Coronary artery (tissue), 2 donors: ENCODE results near the gene CHRD.

ENCODE experiments used
- DNase-seq: peaks from one replicate; pipeline ENCODE4 v3.0.0-alpha.2; 2017; ENCODE audit warnings: low spot score
- H3K27ac ChIP-seq, 2 donors: fragments of 200-600 bp; sonication (generic); one replicate each; pipeline ENCODE4 v1.5.1; 2016 to 2019
- H3K4me3 ChIP-seq: fragments of 200-600 bp; sonication (generic); 2 replicates; pipeline ENCODE4 v1.5.1; 2016; ENCODE audit warnings: mild to moderate bottlenecking, moderate library complexity
- TF ChIP-seq, protein P1 (sequence below): fragments of 200-600 bp; sonication (generic); IDR thresholded peaks from one replicate; pipeline ENCODE4 v1.5.1; 2019; ENCODE audit warnings: antibody characterized with exemption

The CHRD gene

DNA sequence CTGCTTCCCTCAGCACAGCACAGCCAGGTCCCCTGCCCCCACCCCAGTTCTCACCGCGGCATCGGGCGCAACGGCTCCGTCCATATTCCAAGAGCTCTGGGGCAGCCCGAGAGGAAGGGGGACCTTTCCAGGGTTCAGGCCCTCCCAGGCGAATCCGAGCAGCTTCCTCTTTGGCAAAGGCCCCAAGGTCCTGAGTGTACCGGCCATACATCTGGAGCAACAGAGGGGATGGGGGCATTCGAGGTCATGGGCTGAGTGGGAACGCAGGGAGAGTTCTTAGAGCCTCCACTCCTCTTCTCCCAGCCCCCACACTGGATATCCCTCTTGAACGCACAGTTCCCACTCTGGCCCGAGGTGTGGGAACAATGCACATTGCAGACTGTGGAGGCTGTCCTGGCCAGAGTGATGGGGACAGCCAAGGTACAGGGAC lies 20.9 kb upstream of the CHRD start:
- Histone ChIP-seq H3K4me3 (no peak overlapping the region), H3K27ac (no peak overlapping the region)
- TF ChIP-seq, protein P1, sequence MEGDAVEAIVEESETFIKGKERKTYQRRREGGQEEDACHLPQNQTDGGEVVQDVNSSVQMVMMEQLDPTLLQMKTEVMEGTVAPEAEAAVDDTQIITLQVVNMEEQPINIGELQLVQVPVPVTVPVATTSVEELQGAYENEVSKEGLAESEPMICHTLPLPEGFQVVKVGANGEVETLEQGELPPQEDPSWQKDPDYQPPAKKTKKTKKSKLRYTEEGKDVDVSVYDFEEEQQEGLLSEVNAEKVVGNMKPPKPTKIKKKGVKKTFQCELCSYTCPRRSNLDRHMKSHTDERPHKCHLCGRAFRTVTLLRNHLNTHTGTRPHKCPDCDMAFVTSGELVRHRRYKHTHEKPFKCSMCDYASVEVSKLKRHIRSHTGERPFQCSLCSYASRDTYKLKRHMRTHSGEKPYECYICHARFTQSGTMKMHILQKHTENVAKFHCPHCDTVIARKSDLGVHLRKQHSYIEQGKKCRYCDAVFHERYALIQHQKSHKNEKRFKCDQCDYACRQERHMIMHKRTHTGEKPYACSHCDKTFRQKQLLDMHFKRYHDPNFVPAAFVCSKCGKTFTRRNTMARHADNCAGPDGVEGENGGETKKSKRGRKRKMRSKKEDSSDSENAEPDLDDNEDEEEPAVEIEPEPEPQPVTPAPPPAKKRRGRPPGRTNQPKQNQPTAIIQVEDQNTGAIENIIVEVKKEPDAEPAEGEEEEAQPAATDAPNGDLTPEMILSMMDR, result no peak
- DNase-seq, result no peak

DNA sequence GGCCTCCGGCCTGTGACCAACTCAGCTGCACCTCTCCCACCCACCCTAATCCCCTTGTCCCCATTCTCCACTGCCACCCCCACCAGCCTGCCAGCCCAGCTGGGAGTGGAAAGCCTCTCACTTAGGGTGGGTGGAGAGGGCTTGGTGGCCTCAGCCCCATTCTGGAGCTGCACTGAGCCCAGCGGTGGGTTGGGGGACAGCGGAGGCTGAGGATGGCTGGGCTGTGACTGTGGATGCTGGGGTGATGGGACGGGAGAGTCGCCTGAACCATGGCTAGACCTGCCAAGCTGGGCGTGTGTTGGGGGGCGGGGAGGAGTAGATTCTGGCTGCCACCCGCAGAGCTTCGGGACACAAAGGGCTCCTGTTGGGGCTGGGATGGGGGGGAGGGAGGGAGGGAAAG lies 20.2 kb upstream of the CHRD start:
- TF ChIP-seq, protein P1, result no peak
- no peak overlapping the region for H3K27ac ChIP-seq
- no peak overlapping the region for H3K4me3 ChIP-seq
- no peak for DNase-seq

DNA sequence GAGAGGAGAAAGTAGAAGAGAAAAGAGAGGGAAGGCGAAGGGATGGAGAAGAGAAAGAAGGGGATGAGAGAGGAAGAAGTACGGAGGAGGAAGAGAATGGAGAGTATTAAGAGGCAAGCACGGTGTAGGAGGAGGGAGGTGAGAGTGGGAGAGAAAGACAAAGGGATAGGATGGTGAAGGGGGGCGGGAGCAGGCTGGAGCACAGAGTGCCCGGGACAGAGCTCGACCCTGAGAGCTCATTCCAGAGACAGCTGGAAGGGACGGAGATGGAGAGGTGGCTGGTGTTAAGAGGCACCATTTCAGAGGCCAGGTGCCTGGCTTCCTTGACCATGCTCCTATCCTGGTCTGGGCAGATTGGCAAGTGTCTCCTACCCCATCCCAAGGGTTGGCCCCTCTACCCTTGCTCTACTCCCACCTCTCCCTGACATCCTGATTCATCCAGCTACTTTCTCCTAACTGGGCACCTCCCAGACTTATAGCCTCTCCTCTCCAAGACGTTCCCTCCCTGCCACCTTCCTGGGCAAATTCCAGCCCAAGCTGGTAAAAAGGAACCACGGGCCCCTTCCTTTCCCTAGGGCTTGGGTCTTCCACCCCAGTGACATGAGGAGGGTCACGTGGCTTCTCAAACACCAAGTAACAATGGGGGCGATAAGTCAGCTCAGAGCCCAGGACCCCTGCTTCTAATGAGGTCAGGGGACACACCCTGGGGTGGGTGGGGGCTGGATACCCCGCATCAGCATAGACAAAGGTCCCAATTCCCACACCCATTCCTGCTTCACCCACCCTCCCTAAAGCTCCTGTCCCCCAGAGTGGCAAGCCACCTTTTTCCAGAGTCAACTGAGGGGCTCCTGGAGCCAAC lies 19.6 kb upstream of the CHRD start:
- Histone ChIP-seq H3K27ac (no peak overlapping the region), H3K4me3 (peak overlapping the region; percentile 77)
- no peak for DNase-seq
- TF ChIP-seq, protein P1, result no peak

DNA sequence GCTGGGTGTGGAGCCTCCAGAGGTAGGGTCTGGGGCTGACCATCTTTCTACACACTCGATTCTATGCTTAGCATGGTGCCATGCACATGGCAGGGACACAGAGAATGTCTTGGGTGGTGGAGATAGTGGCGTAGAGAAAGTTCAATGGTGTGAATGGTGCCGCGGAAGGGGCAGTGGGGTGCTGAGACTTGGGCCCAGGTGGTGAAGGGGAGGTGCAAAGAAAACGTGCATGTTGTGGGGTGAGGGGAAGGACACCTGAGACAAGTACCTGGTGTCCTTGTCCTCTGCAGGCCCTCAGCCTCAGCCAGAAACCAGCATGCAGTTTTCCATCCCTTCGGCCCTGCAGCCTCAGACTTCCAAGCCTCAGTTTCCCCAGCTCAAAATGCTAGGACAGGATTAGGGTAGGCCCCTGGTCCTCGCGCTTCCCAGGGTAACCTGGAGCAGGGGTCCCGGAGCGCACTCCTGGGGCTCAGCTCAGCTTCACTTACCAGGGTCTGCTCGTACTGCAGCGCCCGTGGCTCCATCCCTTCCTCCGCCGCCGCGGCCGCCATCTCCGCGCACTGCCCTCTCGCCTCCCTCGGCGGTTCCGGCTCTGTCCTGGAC lies 18.8 kb upstream of the CHRD start:
- peak overlapping the region; percentile 77 for H3K4me3 ChIP-seq
- DNase-seq, result no peak
- H3K27ac ChIP-seq, result peak overlapping the region; percentile 92 to 100
- TF ChIP-seq, protein P1, result no peak

DNA sequence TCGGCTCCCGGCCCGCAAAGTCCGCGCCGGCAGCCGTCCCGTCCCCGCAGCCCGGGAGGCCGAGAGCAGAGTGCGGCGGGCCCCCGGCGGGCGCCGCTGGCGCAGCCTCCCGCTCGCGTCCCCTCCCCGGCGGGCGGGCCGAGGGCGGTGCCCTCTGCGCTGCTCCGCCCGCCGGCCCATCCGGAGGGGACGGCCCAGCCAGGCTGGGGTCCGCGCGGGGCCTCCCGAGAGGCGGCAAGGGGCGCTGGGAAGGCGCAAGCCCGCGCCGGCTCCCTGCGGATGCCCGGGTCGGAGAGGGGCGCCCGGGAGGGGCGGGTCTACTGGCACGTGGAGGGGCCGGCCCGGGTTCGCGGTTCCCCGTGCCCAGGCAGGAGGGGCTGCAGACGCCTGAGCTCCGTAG lies 18.3 kb upstream of the CHRD start, which contains the start of the genes CLCN2 and POLR2H:
CLCN2 (minus strand) TSS at position 74 of the 400 bp plus-strand sequence. CDS start 126 bp downstream, outside the sequence.
POLR2H (plus strand) TSS at position 179 of the 400 bp plus-strand sequence. CDS start 1,783 bp downstream, outside the sequence.
- no peak for DNase-seq

DNA sequence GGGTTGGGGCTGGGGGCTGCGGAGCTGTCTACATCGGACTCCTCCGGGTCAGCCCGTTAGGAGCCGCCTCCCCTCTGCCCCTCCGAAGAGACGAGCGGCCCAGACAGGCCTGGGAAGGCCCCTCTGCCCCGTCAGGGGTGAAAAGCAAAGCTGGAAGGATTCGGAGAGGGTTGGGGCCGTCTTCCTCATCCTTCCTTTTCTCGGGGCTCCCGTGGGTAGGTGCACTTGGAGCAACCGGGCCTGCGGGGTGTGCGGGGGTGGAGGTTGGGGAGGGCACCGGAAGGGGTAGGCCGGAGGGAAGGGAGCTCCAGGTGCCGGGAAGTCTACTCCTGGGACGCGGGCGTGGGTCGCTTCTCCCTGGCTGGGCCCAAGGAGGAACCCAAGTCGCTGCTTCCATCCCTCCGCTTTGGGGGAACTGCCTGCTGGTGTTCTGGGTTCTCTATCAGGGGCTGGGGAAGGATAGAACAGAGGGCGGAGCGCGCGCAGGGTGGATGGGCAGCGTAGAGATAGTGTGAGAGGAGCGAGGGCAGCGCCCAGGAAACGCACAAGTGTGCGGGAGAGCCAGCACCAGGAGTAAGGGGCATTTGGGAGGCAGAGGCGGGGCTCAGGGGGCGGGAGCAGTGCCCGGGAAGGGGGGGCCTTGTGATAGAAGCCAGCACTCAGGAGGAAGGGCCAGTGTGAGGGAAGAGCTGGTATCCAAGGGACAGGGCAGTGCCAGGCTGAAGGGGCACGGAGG lies 17.8 kb upstream of the CHRD start:
- peak; percentile 89 for DNase-seq
- Histone ChIP-seq H3K4me3 (peak overlapping the region; percentile 77), H3K27ac (peak overlapping the region; percentile 92 to 100)
- TF ChIP-seq, protein P1, result no peak

More for the DNA sequence above, 18.3 kb upstream of the CHRD start, which contains the start of the genes CLCN2 and POLR2H:
- Histone ChIP-seq H3K27ac (peak within 1 kb of the TSS; percentile 92 to 100), H3K4me3 (peak within 1 kb of the TSS; percentile 77)
- TF ChIP-seq, protein P1, result no peak
